Muscle of leg (tissue), 11 donors: ENCODE results near the gene GRID2. TPM values are rescaled to one million over a fixed set of nuclear protein-coding genes. Genes with fewer than 3 reads are reported as not detected.

ENCODE experiments used
- DNase-seq: peaks from one replicate; pipeline ENCODE4 v3.0.0; 2013
- H3K27ac ChIP-seq: one replicate; pipeline ENCODE4 v1.5.1; 2013; ENCODE audit warnings: mild to moderate bottlenecking, low read length, control low read depth
- H3K27me3 ChIP-seq: one replicate; pipeline ENCODE4 v1.6.1; 2013; ENCODE audit warnings: low read length; ENCODE audit not compliant: control insufficient read depth, insufficient read depth
- H3K36me3 ChIP-seq: one replicate; pipeline ENCODE4 v1.6.1; 2013; ENCODE audit warnings: low read length; ENCODE audit not compliant: control insufficient read depth, insufficient read depth
- H3K4me1 ChIP-seq: one replicate; pipeline ENCODE4 v1.6.1; 2013; ENCODE audit warnings: low read length; ENCODE audit not compliant: control insufficient read depth, insufficient read depth
- H3K4me3 ChIP-seq: one replicate; pipeline ENCODE4 v1.5.1; 2013; ENCODE audit warnings: low read length, control low read depth
- H3K9me3 ChIP-seq: replicated peaks from 2 replicates; pipeline ENCODE4 v1.6.1; 2013; ENCODE audit warnings: low read depth, low read length; ENCODE audit not compliant: control insufficient read depth
- WGBS: methylation state at CpG from one replicate; pipeline ENCODE4 v1.1.5; 2013; ENCODE audit warnings: missing lambda C conversion rate; ENCODE audit not compliant: insufficient coverage; 5-methylcytosine and 5-hydroxymethylcytosine counted together
- polyA plus RNA-seq, 8 donors: library from polyadenylated mRNA; unstranded; fragments of 120-200 nt; gene quantifications; one replicate each; pipeline versions ENCODE4 v1.2.1 to v1.2.3, GENCODE V29; 2013; ENCODE audit warnings: inconsistent platforms in 1 of 8, low replicate concordance in 1 of 8; ENCODE audit not compliant: insufficient read length in 8 of 8, insufficient read depth in 1 of 8
- total RNA-seq: library from RNA; stranded (reverse); fragments of 120-200 nt; gene quantifications from one replicate; pipeline ENCODE4 v1.2.4, GENCODE V29; 2013

The GRID2 gene
- total and polyA plus RNA-seq, 9 donors = 0.29 to 1.4 (median 0.60) TPM

DNA sequence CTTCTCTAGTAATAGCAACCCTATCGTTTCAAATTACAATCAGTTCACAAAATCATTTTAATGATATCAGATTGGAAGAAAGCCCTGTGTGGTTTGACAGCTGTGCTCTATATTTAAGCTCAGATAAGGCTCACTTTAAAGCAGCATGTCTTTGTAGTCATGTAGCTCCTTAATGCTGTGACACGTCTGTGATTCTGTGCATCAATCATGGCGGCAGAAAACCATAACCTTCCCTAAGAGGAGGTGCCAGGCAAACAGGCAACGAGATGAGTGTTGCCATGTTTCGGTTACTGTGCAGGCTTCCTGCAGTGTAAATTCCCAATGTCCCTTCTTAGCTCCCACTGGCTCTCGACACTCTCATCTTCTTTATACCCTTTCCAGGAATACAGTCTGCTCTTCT lies 212.7 kb downstream of the GRID2 start:
- H3K27me3 ChIP-seq = no peaks in the 10 kb centered on the region
- 91% methylated on average over 4 of the region's 6 CpGs for WGBS

GRCh38 chr4:92519727-92520126 lies 216.0 kb downstream of the GRID2 start:
- no peak overlapping the region for H3K4me3 ChIP-seq
- H3K4me1 ChIP-seq = no peaks in the 10 kb centered on the region
- H3K36me3 ChIP-seq = no peaks in the 10 kb centered on the region
- H3K9me3 ChIP-seq = no peaks in the 10 kb centered on the region
- H3K27ac ChIP-seq = no peak overlapping the region
- H3K27me3 ChIP-seq = no peaks in the 10 kb centered on the region
- WGBS = 90% methylated on average over 2 of the region's 3 CpGs
- no peak for DNase-seq

More for the DNA sequence above, 212.7 kb downstream of the GRID2 start:
- DNase-seq = no peak
- no peak overlapping the region for H3K27ac ChIP-seq
- no peaks in the 10 kb centered on the region for H3K4me1 ChIP-seq
- H3K9me3 ChIP-seq = no peaks in the 10 kb centered on the region
- H3K4me3 ChIP-seq = no peak overlapping the region
- H3K36me3 ChIP-seq = no peaks in the 10 kb centered on the region

- Histone ChIP-seq H3K36me3 (no peaks in the 10 kb centered on the region), H3K4me1 (no peaks in the 10 kb centered on the region), H3K9me3 (no peaks in the 10 kb centered on the region), H3K27me3 (no peaks in the 10 kb centered on the region), H3K27ac (no peak overlapping the region), H3K4me3 (no peak overlapping the region)
- peak; percentile 2 for DNase-seq
- no CpG with 5 or more reads among the region's 2 CpGs for WGBS
Measured at GRCh38 chr4:92520563-92520962, 216.8 kb downstream of the GRID2 start.

GRCh38 chr4:92521941-92522340 lies 218.2 kb downstream of the GRID2 start:
- H3K4me3 ChIP-seq = no peak overlapping the region
- no peaks in the 10 kb centered on the region for H3K9me3 ChIP-seq
- 85% methylated on average over 1 of the region's 2 CpGs for WGBS
- no peaks in the 10 kb centered on the region for H3K27me3 ChIP-seq
- no peaks in the 10 kb centered on the region for H3K36me3 ChIP-seq
- no peaks in the 10 kb centered on the region for H3K4me1 ChIP-seq
- no peak for DNase-seq
- no peak overlapping the region for H3K27ac ChIP-seq

GRCh38 chr4:92522356-92522755 lies 218.6 kb downstream of the GRID2 start:
- 70% methylated on average over 3 of the region's 3 CpGs for WGBS
- H3K36me3 ChIP-seq = no peaks in the 10 kb centered on the region
- H3K9me3 ChIP-seq = no peaks in the 10 kb centered on the region
- no peak overlapping the region for H3K4me3 ChIP-seq
- DNase-seq = no peak
- no peaks in the 10 kb centered on the region for H3K4me1 ChIP-seq
- no peak overlapping the region for H3K27ac ChIP-seq
- no peaks in the 10 kb centered on the region for H3K27me3 ChIP-seq

GRCh38 chr4:92524131-92524530 lies 220.4 kb downstream of the GRID2 start:
- H3K4me1 ChIP-seq = no peaks in the 10 kb centered on the region
- H3K36me3 ChIP-seq = no peaks in the 10 kb centered on the region
- H3K27ac ChIP-seq = no peak overlapping the region
- no peaks in the 10 kb centered on the region for H3K9me3 ChIP-seq
- DNase-seq = no peak
- no peak overlapping the region for H3K4me3 ChIP-seq
- H3K27me3 ChIP-seq = no peaks in the 10 kb centered on the region

DNA sequence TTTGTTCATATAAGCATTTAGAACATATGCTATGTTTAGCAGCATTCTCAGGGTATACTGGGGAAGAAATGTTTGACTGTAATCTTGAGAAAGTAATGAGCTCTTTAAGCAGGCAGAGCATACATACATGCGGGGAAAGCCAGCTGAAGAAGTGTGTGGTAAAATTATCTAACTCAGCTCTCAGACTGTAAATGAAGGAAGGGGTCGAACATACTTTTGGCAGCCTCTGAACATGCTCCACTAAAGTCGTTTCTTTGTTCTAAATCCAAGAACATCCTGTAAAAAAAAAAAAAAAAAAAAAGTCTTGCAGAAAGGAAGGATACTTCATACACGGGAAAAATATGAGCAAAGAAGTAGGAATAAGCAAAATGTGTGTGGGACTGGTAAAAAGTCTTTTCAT lies 224.8 kb downstream of the GRID2 start:
- no peak overlapping the region for H3K27ac ChIP-seq
- H3K27me3 ChIP-seq = no peaks in the 10 kb centered on the region
- H3K36me3 ChIP-seq = no peaks in the 10 kb centered on the region
- DNase-seq = peak; percentile 5
- no peaks in the 10 kb centered on the region for H3K9me3 ChIP-seq
- no CpG with 5 or more reads among the region's 4 CpGs for WGBS
- no peaks in the 10 kb centered on the region for H3K4me1 ChIP-seq
- H3K4me3 ChIP-seq = no peak overlapping the region

GRCh38 chr4:92529510-92529909 lies 225.7 kb downstream of the GRID2 start:
- Histone ChIP-seq H3K9me3 (no peaks in the 10 kb centered on the region), H3K36me3 (no peaks in the 10 kb centered on the region), H3K4me1 (no peaks in the 10 kb centered on the region), H3K4me3 (no peak overlapping the region), H3K27ac (no peak overlapping the region), H3K27me3 (no peaks in the 10 kb centered on the region)
- DNase-seq = no peak
- no CpG with 5 or more reads among the region's 2 CpGs for WGBS

GRCh38 chr4:92535599-92535998 lies 231.8 kb downstream of the GRID2 start:
- Histone ChIP-seq H3K4me1 (no peaks in the 10 kb centered on the region), H3K9me3 (no peaks in the 10 kb centered on the region), H3K36me3 (no peaks in the 10 kb centered on the region), H3K4me3 (no peak overlapping the region), H3K27me3 (no peaks in the 10 kb centered on the region), H3K27ac (no peak overlapping the region)
- no peak for DNase-seq
- WGBS = 53% methylated on average over 4 of the region's 12 CpGs

DNA sequence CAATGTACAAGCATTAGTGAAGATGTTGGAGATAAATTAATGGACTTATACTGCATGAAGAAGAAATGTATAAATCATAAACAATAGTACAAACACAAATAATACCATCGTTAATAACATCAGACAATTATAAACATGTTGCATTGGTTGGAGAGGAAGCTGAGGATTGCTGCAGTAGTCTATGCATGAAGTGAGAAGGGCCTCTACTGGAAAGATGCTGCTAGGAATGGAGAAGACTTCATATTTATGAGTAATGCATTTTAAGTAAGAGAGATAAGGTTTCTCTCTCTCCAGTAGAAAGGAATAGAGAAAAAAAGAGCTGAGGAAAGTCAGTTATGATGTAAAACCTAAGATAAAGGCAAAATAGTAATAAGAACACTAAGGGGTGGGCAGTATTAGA lies 247.8 kb downstream of the GRID2 start:
- H3K4me1 ChIP-seq = no peaks in the 10 kb centered on the region
- H3K9me3 ChIP-seq = no peaks in the 10 kb centered on the region
- no peaks in the 10 kb centered on the region for H3K36me3 ChIP-seq
- H3K4me3 ChIP-seq = no peak overlapping the region
- H3K27me3 ChIP-seq = no peaks in the 10 kb centered on the region
- WGBS = no CpG with 5 or more reads among the region's 1 CpG
- DNase-seq = no peak
- no peak overlapping the region for H3K27ac ChIP-seq

DNA sequence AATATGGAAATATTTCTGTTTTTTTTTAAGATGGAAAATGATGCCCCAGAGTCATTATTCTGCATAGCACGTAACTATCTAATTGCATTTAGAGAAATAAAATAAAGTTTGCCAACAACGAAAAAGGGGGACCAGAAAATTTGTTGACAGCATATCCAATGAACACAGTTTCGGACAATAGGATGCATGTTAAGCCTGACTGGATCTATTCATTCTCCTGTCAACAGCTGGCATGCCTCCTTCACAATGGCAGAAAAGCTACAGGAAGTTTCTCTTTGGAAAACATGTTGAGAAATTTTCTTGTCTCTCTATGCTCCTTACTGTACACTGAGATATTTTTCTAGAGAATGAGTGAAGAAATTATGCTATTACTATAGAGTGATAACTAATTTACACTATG lies 262.5 kb downstream of the GRID2 start:
- Histone ChIP-seq H3K27me3 (no peaks in the 10 kb centered on the region), H3K4me3 (no peak overlapping the region), H3K36me3 (no peaks in the 10 kb centered on the region), H3K9me3 (peaks cover 3% of the 10 kb centered on the region), H3K4me1 (no peaks in the 10 kb centered on the region), H3K27ac (no peak overlapping the region)
- WGBS = 93% methylated on average over 2 of the region's 3 CpGs
- DNase-seq = no peak
